SK-N-SH (cell line): ENCODE data around the gene IL15RA.

ENCODE experiments used
- FOSL2 ChIP-seq: IDR thresholded peaks from 2 replicates; pipeline ENCODE4 v1.4.0; 2012; ENCODE audit warnings: low read depth, mild to moderate bottlenecking, moderate library complexity, borderline replicate concordance
- POLR2AphosphoS5 ChIP-seq: IDR thresholded peaks from 2 replicates; pipeline ENCODE4 v1.6.1; 2012; ENCODE audit warnings: low read depth, low read length
- RFX5 ChIP-seq: IDR thresholded peaks from 2 replicates; pipeline ENCODE4 v1.6.1; 2012; ENCODE audit warnings: mild to moderate bottlenecking, improper control_type of control experiment, low read length
- TF ChIP-seq, protein P1 (sequence below): fragments of 200-600 bp; sonication (generic); IDR thresholded peaks from 2 replicates; pipeline ENCODE4 v1.6.1; 2017; ENCODE audit warnings: antibody characterized with exemption, mild to moderate bottlenecking, moderate library complexity
- TF ChIP-seq, protein P2 (sequence below): IDR thresholded peaks from 2 replicates; pipeline ENCODE4 v1.4.0; 2012; ENCODE audit warnings: low read depth
- TF ChIP-seq, protein P3 (sequence below): IDR thresholded peaks from 2 replicates; pipeline ENCODE4 v1.4.0; 2012; ENCODE audit warnings: low read depth, borderline replicate concordance

DNA sequence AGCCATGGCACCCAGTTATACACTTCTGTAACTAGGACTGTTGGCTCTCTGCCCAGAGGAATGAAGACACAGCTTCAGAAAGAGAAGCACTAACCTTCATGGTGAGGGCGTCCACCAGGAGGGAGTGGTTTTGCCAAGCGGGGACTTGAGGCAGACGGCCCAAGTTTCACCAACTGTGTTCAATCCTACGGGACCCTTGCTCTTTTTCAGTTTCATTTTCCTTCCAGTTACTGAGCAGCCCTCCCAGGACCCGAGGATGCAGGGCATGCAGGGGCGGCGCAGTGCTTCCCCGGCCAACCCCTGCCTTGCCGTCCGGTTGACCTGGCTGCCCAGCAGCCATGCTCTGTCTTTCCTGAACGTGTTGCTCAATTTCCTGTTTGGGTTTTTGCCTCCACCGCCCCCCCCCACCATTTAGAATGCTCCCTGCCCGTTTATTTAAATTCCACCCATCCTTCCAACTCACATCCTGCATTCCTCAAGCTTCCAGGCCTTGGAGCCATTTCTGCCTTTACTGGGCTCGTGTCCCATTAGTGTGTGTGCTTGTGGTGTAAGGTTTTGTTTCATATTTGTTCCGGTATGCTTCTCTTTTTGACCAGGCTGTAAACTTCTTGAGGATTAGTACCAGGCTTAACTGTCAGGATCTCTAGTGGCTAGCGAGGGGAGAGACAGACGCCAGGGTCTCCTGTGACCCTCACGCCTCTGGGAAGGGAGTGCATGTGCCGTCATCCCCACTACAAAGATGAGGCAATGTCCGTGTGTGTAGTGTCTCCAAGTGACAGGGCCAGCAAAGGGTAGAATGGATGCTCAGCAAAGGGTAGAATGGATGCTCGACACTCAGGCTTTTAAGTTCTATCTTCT is 31.6 kb downstream of the IL15RA start:
- TF ChIP-seq, protein P1, sequence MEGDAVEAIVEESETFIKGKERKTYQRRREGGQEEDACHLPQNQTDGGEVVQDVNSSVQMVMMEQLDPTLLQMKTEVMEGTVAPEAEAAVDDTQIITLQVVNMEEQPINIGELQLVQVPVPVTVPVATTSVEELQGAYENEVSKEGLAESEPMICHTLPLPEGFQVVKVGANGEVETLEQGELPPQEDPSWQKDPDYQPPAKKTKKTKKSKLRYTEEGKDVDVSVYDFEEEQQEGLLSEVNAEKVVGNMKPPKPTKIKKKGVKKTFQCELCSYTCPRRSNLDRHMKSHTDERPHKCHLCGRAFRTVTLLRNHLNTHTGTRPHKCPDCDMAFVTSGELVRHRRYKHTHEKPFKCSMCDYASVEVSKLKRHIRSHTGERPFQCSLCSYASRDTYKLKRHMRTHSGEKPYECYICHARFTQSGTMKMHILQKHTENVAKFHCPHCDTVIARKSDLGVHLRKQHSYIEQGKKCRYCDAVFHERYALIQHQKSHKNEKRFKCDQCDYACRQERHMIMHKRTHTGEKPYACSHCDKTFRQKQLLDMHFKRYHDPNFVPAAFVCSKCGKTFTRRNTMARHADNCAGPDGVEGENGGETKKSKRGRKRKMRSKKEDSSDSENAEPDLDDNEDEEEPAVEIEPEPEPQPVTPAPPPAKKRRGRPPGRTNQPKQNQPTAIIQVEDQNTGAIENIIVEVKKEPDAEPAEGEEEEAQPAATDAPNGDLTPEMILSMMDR, result no peak
- TF ChIP-seq FOSL2 (no peak), RFX5 (no peak), POLR2AphosphoS5 (no peak)
- TF ChIP-seq, protein P2, sequence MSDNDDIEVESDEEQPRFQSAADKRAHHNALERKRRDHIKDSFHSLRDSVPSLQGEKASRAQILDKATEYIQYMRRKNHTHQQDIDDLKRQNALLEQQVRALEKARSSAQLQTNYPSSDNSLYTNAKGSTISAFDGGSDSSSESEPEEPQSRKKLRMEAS, result no peak
- TF ChIP-seq, protein P3, sequence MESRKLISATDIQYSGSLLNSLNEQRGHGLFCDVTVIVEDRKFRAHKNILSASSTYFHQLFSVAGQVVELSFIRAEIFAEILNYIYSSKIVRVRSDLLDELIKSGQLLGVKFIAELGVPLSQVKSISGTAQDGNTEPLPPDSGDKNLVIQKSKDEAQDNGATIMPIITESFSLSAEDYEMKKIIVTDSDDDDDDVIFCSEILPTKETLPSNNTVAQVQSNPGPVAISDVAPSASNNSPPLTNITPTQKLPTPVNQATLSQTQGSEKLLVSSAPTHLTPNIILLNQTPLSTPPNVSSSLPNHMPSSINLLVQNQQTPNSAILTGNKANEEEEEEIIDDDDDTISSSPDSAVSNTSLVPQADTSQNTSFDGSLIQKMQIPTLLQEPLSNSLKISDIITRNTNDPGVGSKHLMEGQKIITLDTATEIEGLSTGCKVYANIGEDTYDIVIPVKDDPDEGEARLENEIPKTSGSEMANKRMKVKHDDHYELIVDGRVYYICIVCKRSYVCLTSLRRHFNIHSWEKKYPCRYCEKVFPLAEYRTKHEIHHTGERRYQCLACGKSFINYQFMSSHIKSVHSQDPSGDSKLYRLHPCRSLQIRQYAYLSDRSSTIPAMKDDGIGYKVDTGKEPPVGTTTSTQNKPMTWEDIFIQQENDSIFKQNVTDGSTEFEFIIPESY, result no peak
